Measurements from ENCODE around the gene CNN1.

DNA sequence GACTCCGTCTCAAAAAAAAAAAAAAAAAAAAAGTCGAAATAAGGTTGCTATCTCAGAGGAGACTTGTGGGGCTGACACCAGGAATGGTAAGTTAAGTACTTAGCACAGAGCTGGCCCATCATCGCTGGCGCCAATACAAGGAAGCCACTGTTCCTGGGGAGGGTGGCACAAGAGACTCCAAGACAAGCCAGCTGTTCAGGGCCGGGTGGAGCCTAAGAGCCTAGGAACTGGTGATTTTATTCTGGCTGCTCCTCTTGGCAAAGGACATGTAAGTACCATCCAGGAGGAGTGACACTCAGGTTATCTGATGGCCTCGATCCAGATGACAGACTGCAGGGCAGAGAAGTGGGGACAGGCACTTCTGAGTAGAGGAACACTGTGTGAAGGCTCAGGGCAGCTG, 16.6 kb downstream of the CNN1 start:
- no peak for TF ChIP-seq TAF1 (IDR thresholded peaks at IDR 0.05; ENCODE audit: low read depth, low read length)
- no peak for TF ChIP-seq POLR2A (IDR thresholded peaks at IDR 0.05; ENCODE audit: low read depth, low read length)
- TF ChIP-seq POLR2AphosphoS5 (IDR thresholded peaks at IDR 0.05; ENCODE audit: low read depth, low read length): no peak
- TF ChIP-seq SPI1 (IDR thresholded peaks at IDR 0.05; ENCODE audit: low read depth, low read length): no peak
- no peak for TF ChIP-seq POU2F2 (IDR thresholded peaks at IDR 0.05; ENCODE audit: low read depth, low read length)
- TF ChIP-seq PAX5 (IDR thresholded peaks at IDR 0.05; ENCODE audit: insufficient read depth, low read length, severe bottlenecking): no peak
